ENCODE measurements around the gene PCNX2. TPM values are rescaled to one million over a fixed set of nuclear protein-coding genes. Genes with fewer than 3 reads are reported as not detected.

PCNX2 gene
- total RNA-seq, 1 donor from 2014 or later = 25.5 TPM

- peaks cover 20% of the 10 kb centered on the region for H3K36me3 ChIP-seq (ENCODE audit: insufficient read depth, low read length)
- H3K4me2 ChIP-seq (ENCODE audit: low read length) = no peak overlapping the region
- H3K9ac ChIP-seq (ENCODE audit: low read length) = no peak overlapping the region
- peaks cover 18% of the 10 kb centered on the region for H4K20me1 ChIP-seq (ENCODE audit: insufficient read depth, low read length)
- no peak overlapping the region for H3K27ac Mint-ChIP-seq (ENCODE audit: unreplicated experiment)
- H3K9me3 Mint-ChIP-seq (ENCODE audit: unreplicated experiment) = no peaks in the 10 kb centered on the region
- no peak for FAIRE-seq
- TF ChIP-seq CTCF (IDR thresholded peaks at IDR 0.05; ENCODE audit: insufficient read depth, low read depth, low read length) (no peak), EZH2 (IDR thresholded peaks at IDR 0.05; ENCODE audit: insufficient read depth, low read length) (no peak)
- H3K4me3 ChIP-seq (ENCODE audit: insufficient read depth, low read depth, low read length) = no peak overlapping the region
- no peaks in the 10 kb centered on the region for H3K27me3 ChIP-seq (ENCODE audit: insufficient read depth, low read length)
- no peaks in the 10 kb centered on the region for H3K4me1 ChIP-seq (ENCODE audit: insufficient read depth, low read length)
- no peaks in the 10 kb centered on the region for H3K27me3 Mint-ChIP-seq (ENCODE audit: low read depth, unreplicated experiment)
- H3K36me3 Mint-ChIP-seq (ENCODE audit: low read depth, unreplicated experiment) = peaks cover 17% of the 10 kb centered on the region
- no peak overlapping the region for H3K4me3 Mint-ChIP-seq (ENCODE audit: unreplicated experiment)
- no peak overlapping the region for H2AFZ ChIP-seq (ENCODE audit: low read depth, low read length)
- no peaks in the 10 kb centered on the region for H3K9me3 ChIP-seq (ENCODE audit: insufficient read depth, low read depth, low read length)
- no peak for DNase-seq (ENCODE audit: low read depth)
- no peaks in the 10 kb centered on the region for H3K79me2 ChIP-seq (ENCODE audit: insufficient read depth, low read length)
- peaks cover 29% of the 10 kb centered on the region for H3K4me1 Mint-ChIP-seq (ENCODE audit: low read depth, unreplicated experiment)
- H3K27ac ChIP-seq (ENCODE audit: low read depth, low read length) = no peak overlapping the region
Observed at GRCh38 chr1:233257786-233258185, 37.7 kb downstream of the PCNX2 start.

- no peak overlapping the region for H3K27ac Mint-ChIP-seq (ENCODE audit: unreplicated experiment)
- peaks cover 27% of the 10 kb centered on the region for H3K4me1 Mint-ChIP-seq (ENCODE audit: low read depth, unreplicated experiment)
- Histone ChIP-seq H3K4me2 (ENCODE audit: low read length) (no peak overlapping the region), H3K9ac (ENCODE audit: low read length) (no peak overlapping the region), H3K9me3 (ENCODE audit: insufficient read depth, low read depth, low read length) (no peaks in the 10 kb centered on the region), H2AFZ (ENCODE audit: low read depth, low read length) (no peak overlapping the region), H3K79me2 (ENCODE audit: insufficient read depth, low read length) (no peaks in the 10 kb centered on the region), H4K20me1 (ENCODE audit: insufficient read depth, low read length) (peaks cover 18% of the 10 kb centered on the region), H3K4me3 (ENCODE audit: insufficient read depth, low read depth, low read length) (no peak overlapping the region), H3K36me3 (ENCODE audit: insufficient read depth, low read length) (peaks cover 28% of the 10 kb centered on the region), H3K27ac (ENCODE audit: low read depth, low read length) (no peak overlapping the region), H3K27me3 (ENCODE audit: insufficient read depth, low read length) (no peaks in the 10 kb centered on the region), H3K4me1 (ENCODE audit: insufficient read depth, low read length) (no peaks in the 10 kb centered on the region)
- H3K27me3 Mint-ChIP-seq (ENCODE audit: low read depth, unreplicated experiment) = no peaks in the 10 kb centered on the region
- H3K36me3 Mint-ChIP-seq (ENCODE audit: low read depth, unreplicated experiment) = peaks cover 19% of the 10 kb centered on the region
- FAIRE-seq = no peak
- TF ChIP-seq CTCF (IDR thresholded peaks at IDR 0.05; ENCODE audit: insufficient read depth, low read depth, low read length) (no peak), EZH2 (IDR thresholded peaks at IDR 0.05; ENCODE audit: insufficient read depth, low read length) (no peak)
- H3K9me3 Mint-ChIP-seq (ENCODE audit: unreplicated experiment) = no peaks in the 10 kb centered on the region
- no peak overlapping the region for H3K4me3 Mint-ChIP-seq (ENCODE audit: unreplicated experiment)
- no peak for DNase-seq (ENCODE audit: low read depth)
Observed at GRCh38 chr1:233256789-233257188, 38.7 kb downstream of the PCNX2 start.

GRCh38 chr1:233256191-233256590 lies 39.3 kb downstream of the PCNX2 start:
- DNase-seq (ENCODE audit: low read depth) (no peak), FAIRE-seq (no peak)
- H3K9ac ChIP-seq (ENCODE audit: low read length) = no peak overlapping the region
- no peaks in the 10 kb centered on the region for H3K4me1 ChIP-seq (ENCODE audit: insufficient read depth, low read length)
- Mint-ChIP-seq H3K27me3 (ENCODE audit: low read depth, unreplicated experiment) (no peaks in the 10 kb centered on the region), H3K4me3 (ENCODE audit: unreplicated experiment) (peak overlapping the region; percentile 40), H3K9me3 (ENCODE audit: unreplicated experiment) (no peaks in the 10 kb centered on the region), H3K27ac (ENCODE audit: unreplicated experiment) (no peak overlapping the region), H3K4me1 (ENCODE audit: low read depth, unreplicated experiment) (peaks cover 21% of the 10 kb centered on the region), H3K36me3 (ENCODE audit: low read depth, unreplicated experiment) (peaks cover 18% of the 10 kb centered on the region)
- peaks cover 18% of the 10 kb centered on the region for H4K20me1 ChIP-seq (ENCODE audit: insufficient read depth, low read length)
- H3K9me3 ChIP-seq (ENCODE audit: insufficient read depth, low read depth, low read length) = no peaks in the 10 kb centered on the region
- no peak overlapping the region for H3K4me2 ChIP-seq (ENCODE audit: low read length)
- H3K4me3 ChIP-seq (ENCODE audit: insufficient read depth, low read depth, low read length) = no peak overlapping the region
- H2AFZ ChIP-seq (ENCODE audit: low read depth, low read length) = no peak overlapping the region
- no peaks in the 10 kb centered on the region for H3K27me3 ChIP-seq (ENCODE audit: insufficient read depth, low read length)
- H3K27ac ChIP-seq (ENCODE audit: low read depth, low read length) = no peak overlapping the region
- peaks cover 31% of the 10 kb centered on the region for H3K36me3 ChIP-seq (ENCODE audit: insufficient read depth, low read length)
- no peaks in the 10 kb centered on the region for H3K79me2 ChIP-seq (ENCODE audit: insufficient read depth, low read length)
- TF ChIP-seq EZH2 (IDR thresholded peaks at IDR 0.05; ENCODE audit: insufficient read depth, low read length) (no peak), CTCF (IDR thresholded peaks at IDR 0.05; ENCODE audit: insufficient read depth, low read depth, low read length) (no peak)

All from astrocyte (in vitro differentiated cells and primary cell).